GM19324 (cell line): Measurements from ENCODE around the gene PIK3CB.

Source experiments
- ATAC-seq: cut with Tn5 transposase; IDR thresholded peaks from one replicate; pipeline ENCODE4 v1.9.1; 2021; ENCODE audit warnings: mild to moderate bottlenecking, moderate library complexity; ENCODE audit not compliant: unreplicated experiment, low FRiP score

The PIK3CB gene

DNA sequence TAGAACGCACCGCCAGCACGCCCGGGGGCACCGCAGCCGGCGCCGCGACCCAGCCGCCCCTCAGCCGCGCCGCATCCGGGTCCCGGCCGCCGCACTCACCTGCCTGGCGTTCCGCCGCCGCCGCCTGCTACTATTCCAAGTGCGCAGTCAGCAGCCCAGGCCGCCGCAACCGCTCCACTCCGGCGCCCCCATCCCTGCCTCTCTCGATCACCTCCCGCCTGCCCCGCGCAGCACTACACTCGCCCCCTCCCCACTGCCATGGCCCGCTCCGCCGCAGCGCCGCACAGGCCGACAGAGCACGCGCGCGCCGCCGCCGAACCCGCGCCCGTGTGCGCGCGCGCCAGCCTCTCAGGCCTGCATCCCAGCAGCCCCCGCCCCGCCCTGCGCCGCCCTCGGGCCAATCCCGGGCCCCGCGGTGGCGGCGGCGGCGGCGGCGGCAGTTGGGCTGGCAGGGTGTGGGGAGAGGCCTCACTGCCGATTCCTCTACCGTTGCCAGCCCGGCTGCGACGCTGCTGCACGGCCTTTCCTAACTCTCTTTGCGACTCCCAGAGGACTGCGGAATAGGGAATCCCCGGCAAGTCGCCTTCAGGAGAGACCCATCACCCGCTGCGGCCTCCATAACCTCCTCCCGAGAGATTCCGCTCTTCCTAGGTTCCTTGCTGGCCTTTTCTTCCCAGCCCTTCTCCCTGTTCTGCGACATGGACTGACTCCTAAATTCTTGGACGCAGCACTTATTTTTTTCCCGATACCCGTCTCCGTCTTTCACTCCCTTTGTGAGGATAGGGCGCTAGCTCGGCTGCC, at the start of gene PIK3CB:
PIK3CB (minus strand) TSS at position 333 of the 801 bp plus-strand sequence. CDS start 75,585 bp downstream, outside the sequence.
- peak; percentile 96 for ATAC-seq

- ATAC-seq, result no peak
These were observed 46.5 kb upstream of the PIK3CB start for GRCh38 chr3:138881233-138881632.

- no peak for ATAC-seq
These were observed 45.0 kb upstream of the PIK3CB start for GRCh38 chr3:138879541-138880380.

GRCh38 chr3:138877226-138877625, 42.5 kb upstream of the PIK3CB start:
- no peak for ATAC-seq

- ATAC-seq, result no peak
These were observed 41.3 kb upstream of the PIK3CB start for GRCh38 chr3:138875754-138876664.

DNA sequence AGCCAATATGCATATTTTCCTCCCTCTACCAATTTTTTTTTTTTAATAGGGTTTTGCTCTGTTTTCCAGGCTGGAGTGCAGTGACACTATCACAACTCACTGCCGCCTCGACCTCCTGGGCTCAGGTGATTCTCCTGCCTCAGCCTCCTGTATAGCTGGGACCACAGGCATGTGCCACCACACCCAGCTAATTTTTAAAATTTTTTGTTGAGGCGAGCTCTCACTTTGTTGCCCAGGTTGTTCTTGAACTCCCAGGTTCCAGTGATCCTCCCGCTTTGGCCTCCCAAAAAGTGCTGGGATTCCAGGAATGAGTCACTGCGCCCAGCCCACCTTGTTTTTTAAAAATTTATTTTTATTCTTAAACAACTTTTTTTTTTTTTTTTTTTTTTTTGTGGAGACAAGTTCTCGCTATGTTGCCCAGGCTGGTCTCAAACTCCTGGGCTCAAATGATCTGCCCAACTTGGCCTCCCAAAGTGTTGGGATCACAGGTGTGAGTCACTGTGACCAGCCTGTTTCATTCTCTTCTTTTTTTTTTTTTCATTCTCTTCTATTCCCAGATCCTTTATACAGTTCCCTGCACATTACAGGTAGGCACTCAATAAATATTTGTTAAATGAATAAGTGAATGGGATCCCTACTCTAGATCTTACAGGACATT, 40.5 kb upstream of the PIK3CB start:
- no peak for ATAC-seq

- no peak for ATAC-seq
These were observed 38.9 kb upstream of the PIK3CB start for GRCh38 chr3:138873471-138874278.

DNA sequence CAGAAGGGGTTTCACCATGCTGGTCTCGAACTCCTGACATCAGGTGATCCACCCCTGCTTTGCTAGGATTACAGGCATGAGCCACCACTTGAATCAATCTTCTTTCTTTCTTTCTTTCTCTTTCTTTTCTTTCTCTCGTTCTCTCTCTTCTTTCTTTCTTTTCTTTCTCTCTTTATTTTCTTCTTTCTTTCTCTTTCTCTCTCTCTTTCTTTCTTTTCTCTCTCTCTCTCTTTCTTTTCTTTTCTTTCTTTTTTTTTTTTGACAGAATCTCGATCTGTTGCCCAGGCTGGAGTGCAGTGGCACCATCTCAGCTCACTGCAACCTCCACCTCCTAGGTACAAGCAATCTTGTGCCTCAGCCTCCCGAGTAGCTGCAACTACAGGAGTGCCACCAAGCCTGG, 37.9 kb upstream of the PIK3CB start:
- no peak for ATAC-seq

GRCh38 chr3:138867996-138868395, 33.3 kb upstream of the PIK3CB start:
- no peak for ATAC-seq

GRCh38 chr3:138863776-138864113, 29.0 kb upstream of the PIK3CB start:
- ATAC-seq, result no peak

DNA sequence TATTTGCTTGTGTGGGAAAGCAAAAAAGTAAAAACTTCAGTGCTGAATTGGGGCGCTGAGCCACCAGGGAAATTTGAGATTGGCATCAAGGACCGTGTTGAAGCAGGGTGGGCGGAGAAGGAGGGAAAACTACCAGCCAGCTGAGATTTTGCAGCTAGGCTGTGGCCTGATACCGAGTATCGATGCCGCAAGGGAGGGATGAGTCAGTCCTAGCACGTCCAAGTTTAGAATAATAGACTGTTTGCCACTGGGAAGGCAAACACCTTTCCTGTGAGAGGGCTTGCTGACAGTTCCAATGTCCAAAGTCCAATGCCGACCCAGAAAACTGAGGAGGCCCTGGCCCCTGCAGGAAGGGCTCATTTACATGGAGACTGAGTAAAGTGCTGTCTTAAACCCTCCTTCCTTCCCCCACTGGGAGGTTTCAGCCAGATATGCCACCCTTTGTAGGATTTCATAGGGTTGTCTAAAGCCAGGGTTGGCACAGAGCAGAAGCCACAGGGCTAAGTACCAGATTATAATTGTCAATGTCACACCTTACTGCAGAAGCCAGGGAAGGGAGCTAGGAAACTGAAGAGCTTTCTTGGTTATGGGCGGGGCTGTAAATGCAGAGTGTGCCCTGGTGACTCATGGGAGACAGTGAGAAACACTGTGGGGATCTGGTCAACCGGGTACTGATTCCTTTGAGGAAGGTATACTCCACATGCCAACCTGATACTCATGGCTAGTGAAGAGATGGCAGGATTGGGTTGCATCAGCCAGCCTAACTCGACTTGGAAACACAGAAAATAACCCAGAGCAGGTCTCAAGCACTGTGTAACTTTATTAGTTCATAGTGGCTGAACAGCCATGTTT, 28.4 kb upstream of the PIK3CB start:
- ATAC-seq, result no peak

DNA sequence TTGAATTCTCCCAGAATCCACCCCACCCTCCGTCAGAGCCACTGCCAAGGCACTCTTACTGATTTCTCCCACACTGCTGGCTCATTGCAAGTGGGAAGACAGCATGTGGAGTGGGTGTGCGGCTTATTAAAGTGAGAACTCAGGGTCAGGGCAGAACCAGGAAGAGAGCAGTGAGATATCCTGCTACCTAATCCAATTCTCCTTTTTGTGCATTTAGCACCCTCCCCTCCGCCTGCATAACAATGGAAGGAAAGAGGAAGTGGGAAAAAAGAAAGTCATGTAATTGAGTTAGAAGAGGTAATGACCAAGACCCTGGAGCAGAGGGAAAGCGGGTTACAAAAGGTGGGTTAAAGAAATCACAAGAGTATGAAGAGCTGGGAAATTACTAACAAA, 27.8 kb upstream of the PIK3CB start:
- ATAC-seq, result no peak

- no peak for ATAC-seq
These were observed 27.1 kb upstream of the PIK3CB start for GRCh38 chr3:138861798-138862197.

- no peak for ATAC-seq
These were observed 22.1 kb upstream of the PIK3CB start for GRCh38 chr3:138856799-138857198.

DNA sequence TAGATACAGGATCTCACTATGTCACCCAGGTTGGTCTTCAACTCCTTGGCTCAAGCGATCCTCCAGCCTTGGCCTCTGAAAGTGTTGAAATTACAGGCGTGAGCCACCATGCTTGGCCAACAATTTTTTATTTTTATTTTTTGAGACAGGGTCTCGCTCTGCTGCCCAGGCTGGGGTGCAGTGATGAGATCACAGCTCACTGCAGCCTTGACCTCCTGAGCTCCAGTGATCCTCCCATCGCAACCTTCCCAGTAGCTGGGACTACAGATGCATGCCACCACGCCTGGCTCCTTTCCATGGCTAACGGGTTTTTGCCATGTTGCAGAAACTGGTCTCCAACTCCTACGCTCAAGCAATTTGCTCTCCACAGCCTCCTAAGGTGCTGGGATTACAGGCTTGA, 20.2 kb upstream of the PIK3CB start:
- ATAC-seq, result no peak

DNA sequence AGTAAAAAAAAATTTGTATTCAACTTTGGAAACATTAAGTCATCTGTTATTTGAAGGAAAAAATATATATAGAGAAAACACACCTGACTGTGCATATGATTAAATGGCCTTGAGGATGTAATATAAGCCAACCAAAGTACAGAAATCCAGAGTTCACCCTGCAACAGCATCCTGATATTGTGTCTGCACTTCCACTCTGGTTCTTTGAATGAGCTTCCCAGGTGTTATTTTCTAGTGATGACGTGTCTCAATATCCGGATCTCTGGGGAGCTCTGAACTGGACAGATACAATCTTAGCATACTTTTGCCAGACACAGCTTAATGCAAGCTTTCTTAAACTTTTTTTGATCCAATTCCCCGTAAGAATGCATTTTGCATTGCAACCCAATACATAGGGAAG, 19.5 kb upstream of the PIK3CB start:
- ATAC-seq, result no peak

DNA sequence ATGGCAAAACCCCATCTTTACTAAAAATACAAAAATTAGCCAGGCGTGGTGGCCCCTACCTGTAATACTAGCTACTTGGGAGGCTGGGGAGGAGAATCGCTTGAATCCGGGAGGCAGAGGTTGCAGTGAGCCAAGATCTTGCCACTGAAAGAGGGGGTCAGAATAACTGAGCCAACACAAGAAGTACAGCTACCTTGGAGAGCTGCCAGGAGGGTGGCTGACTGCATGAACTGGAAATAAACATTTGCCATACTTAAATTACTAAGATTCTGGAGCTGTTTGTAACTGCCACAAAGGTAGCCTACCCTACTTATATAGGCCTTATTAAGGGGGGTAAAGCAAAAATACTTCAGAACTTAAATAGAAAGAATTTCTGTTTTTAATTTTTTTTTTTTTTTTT, 15.4 kb upstream of the PIK3CB start:
- ATAC-seq, result no peak

DNA sequence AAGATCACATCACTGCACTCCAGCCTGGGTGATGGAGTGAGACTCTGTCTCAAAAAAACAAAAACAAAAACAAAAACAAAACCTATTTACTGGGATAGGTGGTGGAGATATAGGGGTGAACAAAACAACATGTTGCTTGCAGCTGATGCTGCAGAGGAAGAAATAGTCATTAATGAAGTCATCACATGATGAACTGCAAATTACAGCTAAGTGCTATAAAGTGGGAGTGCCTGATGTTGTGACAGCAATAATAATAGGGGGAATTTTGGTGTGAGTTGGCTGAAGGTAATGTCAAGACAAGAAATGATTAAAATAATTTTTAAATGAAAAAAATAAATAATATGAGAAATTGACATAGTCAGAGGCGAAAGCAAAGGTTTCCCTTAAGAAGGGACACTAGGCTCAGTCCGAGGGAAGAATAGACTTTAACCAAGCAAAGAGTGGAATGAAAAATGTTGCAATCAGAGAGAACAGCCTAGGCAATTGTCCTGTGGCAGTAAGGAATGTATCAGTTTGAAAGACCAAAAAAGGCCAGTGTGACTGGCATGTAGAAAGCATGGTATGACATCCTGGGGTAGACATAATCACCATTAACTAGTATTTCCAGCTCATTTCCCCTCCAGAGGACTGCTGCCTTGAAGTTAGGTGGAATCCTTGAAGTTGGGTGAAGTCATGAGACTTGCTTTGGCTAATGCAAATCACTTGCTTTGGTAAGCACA, 14.7 kb upstream of the PIK3CB start:
- no peak for ATAC-seq
